HG02588 (cell line): ENCODE data around the gene RALGDS.

Experiments
- ATAC-seq: cut with Tn5 transposase; IDR thresholded peaks from one replicate; pipeline ENCODE4 v1.9.1; 2021; ENCODE audit warnings: mild to moderate bottlenecking, moderate library complexity; ENCODE audit not compliant: unreplicated experiment

Gene RALGDS

DNA sequence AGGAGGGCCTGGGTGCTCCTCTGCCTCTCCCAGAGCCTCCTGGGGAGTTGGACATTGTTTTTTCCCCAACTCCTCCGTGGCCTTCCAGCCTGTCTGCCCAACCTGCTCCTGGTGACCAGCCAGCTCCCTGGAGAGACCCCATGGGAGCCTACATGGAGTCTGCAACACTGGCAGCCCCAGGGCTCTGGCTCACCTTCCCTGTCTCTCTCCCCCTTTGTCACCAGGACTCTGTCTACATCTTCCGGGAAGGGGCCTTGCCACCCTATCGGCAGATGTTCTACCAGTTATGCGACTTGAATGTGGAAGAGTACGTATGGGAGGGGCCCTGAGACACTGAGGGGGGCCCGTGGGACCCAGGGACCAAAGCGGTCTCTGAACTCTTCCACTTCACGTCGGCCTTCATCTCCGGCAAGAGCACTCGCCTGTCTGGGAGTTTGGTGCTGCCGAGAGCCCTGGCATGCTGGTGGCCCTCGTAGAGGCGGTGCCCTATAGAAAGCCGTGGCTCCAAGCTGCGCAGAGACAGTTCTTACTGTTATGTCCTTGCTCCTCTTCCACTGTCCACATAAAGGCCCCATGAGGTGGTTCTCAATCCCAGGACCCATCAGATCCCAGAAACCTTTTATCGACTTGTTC is 65.1 kb downstream of the RALGDS start:
- ATAC-seq: no peak

DNA sequence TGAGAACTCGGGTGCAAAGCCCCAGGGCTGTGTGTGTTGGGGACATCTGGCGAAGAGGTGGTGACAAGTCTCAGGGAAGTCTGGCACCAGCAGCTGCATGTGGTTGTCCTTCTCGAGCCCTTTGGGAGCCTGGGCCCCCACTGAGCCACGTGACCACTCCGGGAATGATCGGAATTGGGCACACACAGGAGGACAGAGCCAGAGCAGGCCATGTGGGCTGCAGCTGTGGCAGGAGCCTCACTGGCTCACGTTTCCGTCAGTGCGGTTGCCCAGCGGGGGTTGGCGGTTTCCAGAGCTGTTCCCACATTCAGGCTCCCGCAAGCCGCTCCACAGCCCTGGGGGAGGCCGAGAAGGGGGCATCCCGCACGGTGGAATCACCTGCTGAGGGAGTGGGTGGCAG is 66.1 kb downstream of the RALGDS start:
- ATAC-seq: no peak

DNA sequence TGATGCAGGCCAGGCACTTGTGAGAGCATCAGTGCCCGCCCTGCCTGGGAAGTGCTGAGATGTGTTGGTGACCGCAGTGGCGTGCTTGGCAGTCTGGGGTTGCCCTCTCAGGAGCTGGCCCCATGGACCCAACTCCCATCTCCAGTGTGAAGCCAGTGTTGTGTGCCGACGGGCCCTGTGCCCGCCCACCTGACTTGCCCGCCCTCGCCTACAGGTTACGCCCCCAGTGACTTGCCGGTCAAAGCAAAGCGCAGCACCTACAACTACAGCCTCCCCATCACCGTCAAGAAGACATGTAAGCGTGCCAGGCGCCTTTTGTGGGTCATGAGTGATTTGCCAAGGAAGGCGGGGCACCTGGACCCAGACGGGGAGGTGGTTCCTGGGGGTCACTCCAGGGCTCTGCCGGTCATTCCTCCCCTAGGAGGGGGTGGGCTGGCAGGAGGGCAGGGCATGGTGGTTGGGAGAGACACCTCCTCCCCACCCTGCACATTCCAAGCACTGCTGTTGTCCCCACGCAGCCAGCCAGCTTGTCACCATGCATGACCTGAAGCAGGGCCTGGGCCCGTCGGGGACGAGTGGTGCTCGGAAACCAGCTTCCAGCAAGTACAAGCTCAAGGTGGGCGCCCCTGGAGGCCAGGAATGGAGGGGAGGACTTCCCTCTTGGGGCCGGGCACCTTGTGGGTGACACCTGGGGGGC is 66.7 kb downstream of the RALGDS start:
- ATAC-seq: no peak

DNA sequence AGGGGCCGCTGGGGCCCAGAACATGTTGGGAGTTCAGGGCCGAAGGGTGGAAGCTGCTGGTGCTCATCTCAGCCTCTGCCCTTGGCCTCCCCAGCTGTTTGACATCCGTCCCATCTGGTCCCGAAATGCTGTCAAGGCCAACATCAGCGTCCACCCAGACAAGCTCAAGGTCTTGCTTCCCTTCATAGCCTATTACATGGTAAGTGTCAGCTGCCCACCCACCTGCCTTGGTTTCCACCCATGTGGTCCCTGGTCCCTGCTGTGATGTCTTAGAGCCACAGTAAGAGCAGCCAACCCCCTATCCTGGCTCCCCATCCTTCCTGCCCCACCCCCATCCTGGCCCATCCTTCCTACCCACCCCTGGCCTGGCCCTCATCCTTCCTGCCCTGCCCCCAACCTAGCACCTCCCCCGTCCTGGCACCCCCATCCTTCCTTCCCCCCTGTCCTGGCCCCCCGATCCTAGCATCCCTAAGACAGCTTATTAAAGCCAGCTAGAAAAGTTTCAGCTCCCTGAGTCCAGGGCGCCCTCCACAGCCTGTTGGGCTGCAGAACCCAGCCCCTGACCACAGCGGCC is 69.0 kb downstream of the RALGDS start:
- ATAC-seq: no peak

DNA sequence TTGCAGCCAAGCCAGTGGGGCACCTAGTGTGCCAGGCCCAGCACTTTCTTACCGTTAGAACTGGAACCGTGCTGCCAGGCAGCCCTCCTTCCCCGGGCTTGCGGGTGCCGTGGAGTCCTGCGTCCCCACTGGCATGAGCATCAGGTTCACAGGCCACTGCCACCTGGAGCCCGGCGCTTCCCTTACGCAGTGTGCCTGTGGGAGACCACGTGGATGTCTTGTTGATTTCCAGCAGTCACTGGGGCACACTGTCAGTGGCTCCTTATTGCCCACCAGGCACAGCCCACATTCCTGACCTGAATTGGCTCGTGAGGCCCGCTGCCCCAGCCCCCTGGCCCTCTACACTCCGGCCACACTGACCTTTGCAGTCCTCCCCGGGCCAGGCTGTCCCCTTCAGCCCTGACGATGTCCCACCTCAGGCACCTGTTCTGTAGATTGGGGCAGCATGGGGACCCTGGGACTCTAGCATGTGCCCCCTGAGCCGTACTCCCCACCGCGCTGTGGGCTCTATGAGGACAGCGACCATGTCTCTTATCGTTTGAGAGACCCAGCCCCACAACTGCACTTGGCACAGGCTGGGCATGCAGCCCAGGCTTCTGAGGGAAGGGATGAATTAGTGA is 69.6 kb downstream of the RALGDS start:
- ATAC-seq: no peak

DNA sequence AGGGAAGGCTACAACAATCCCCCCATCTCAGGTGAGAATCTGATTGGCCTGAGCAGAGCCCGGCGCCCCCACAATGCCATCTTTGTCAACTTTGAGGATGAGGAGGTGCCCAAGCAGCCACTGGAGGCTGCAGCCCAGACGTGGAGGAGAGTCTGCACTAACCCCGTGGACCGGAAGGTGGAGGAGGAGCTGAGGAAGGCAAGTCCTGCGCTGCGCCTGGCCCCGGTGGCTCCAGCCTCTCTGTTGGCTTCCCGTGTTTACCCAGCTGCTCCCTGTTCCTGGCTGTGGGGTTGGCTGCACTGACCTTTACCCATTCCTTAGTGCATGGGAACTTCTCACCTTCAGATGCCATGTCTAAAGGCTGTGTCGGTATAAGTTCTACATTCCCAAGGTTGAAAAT is 70.3 kb downstream of the RALGDS start:
- no peak for ATAC-seq

DNA sequence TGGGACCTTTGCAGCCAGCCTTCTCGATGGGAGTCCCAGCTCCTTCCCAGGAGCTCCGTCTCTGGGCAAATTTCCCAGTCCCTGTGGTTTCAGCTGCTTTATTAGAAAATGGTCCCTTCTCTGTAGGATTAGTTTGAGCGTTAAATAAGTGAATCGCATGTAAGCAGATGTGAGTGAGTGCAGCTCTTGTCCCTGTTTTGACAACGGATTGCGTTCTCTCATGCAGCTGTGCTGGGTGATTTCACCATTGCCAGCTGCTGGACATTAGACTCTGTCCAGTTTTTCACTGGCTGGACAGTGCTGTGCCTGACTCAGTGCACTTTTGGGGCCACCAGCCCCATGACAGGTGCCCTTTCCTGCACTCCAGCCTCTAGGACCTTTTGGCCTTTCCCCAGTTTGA is 70.9 kb downstream of the RALGDS start:
- no peak for ATAC-seq

DNA sequence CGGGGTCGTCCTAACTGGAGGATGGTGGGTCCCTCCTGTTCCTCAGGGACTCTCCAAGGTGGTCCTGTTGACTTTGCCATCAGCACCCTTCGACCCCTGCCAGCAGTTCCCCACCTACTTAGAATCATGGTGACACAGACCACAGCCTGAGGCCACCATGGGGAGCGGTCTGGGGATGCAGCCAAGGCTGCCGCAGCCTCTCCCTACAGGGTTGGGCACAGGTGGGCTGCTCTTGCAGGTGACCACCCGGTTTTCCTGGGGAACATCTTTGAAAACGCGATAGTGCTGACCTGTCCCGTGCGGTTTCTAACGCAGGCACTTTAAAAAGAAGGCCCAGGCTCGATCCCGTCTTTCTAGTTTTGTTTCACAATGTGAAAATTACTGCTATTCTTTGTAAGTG is 72.0 kb downstream of the RALGDS start:
- no peak for ATAC-seq

DNA sequence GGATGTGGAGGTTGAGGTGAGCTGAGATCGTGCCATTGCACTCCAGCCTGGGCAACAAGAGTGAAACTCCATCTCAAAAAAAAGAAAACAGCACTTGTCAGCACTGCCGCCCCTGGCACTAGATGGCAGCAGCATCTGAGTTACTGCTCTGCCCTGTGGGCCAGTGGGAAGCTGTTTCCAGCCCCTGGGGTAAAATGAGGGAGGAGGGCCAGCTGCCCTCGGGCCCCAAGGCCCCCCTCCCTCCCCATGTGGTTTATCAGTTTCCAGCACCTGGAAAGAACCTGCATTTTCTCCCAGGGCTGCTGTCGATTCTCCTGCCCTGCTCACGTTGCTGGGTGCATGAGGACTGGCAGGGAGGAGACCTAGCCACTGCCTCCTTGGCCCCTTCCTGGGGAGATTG is 72.4 kb downstream of the RALGDS start:
- no peak for ATAC-seq
